ENCODE results near the gene CCR5AS.
"Not testable (repeated sequence)": the region's sequence is repeated elsewhere in the genome, so short reads cannot be mapped to it uniquely, and the experiment has no call there.

DNA sequence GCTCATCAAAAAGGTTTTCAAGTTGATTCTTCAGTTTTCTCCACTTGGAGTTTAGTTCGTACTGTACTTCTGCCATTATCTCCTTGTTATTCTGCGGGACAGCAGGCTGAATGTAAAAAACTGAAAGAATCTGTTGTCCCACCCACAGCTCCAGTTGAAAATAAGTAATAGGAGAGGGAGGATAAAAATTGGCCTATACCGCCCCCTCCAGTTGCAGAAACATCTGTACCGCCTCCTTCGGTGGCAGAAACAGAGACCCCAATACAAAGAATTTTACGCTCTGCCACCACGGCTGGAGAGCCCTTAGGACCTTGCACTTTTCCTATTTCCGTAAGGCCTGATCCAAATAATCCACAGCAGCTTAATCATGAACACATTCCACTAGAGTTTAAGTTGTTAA, 20.5 kb upstream of the CCR5AS start:
- TF ChIP-seq, protein P1, sequence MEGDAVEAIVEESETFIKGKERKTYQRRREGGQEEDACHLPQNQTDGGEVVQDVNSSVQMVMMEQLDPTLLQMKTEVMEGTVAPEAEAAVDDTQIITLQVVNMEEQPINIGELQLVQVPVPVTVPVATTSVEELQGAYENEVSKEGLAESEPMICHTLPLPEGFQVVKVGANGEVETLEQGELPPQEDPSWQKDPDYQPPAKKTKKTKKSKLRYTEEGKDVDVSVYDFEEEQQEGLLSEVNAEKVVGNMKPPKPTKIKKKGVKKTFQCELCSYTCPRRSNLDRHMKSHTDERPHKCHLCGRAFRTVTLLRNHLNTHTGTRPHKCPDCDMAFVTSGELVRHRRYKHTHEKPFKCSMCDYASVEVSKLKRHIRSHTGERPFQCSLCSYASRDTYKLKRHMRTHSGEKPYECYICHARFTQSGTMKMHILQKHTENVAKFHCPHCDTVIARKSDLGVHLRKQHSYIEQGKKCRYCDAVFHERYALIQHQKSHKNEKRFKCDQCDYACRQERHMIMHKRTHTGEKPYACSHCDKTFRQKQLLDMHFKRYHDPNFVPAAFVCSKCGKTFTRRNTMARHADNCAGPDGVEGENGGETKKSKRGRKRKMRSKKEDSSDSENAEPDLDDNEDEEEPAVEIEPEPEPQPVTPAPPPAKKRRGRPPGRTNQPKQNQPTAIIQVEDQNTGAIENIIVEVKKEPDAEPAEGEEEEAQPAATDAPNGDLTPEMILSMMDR (IDR thresholded peaks at IDR 0.05) = not testable (repeated sequence)
- TF ChIP-seq POLR2AphosphoS5 (IDR thresholded peaks at IDR 0.05; ENCODE audit: insufficient read depth in 1 of 2, low read depth in 1 of 2); POLR2A (IDR thresholded peaks at IDR 0.05): not testable (repeated sequence)

Measured in vagina (tissue), 2 donors.